Measurements from ENCODE around the gene KBTBD8.
A peak's percentile ranks its signal among the peaks of the same experiment; 100 is the strongest.

The KBTBD8 gene

DNA sequence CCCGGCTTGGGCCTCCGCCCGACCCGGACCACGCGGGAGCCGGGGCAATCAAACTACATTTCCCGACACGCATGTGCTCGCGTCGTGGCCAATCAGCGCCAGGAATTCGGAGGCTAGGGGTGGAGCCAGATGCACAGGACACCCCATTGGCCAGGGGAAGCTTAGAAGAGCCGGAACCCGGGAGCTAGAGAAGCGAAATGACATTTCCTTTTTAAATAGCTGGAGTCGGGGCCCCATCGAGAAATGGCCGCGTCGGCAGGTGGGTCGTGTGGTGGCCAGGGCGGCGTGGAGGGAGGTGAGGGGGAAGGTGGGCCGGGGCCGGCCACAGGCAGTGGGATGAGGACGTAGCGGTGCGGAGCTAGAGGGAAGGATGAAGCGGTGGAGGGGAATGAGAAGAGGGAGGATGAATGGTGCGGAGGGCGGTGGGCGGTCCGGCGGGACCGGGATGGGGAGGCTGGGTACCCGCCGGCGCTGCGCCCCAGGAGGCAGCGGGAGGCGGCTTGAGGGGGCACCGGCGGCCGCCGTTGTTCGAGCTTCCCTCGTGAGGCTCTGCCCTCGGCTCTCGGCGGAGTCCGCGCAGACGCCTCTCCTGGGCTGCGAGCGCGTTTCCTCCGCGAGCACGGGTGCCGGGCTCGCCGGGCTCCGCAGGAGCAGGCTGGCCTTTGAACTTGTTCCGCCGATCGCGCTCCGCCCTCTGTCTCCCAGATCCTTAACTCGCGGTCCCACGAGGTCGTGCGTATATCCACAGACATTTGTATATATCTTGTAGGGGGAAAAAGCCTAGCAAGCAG, at the start of gene KBTBD8:
Gene KBTBD8, plus strand, starts transcription at position 195 of the 791 bp plus-strand sequence. Its CDS starts 49 bp downstream, at position 244.
- peak; percentile 99 for DNase-seq

DNA sequence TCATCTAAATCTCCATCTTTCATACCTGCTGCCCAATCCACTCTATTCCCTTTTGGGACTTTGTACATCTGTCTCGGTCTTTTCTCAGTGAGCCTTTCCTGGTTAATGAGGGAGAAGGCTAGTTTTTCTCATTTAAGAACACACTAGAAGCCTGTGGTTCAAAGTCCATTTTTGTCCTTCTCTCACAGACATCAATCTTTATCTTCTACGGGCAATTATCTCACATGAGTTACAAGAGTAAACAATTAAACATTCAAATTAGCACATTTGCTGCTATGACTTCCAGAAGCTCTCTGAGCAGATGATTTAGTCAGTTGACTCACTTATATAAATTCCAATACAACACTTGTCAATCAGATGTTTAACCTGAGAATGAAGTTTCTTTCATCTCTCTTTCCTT, 49.3 kb upstream of the KBTBD8 start:
- no peak for DNase-seq

DNA sequence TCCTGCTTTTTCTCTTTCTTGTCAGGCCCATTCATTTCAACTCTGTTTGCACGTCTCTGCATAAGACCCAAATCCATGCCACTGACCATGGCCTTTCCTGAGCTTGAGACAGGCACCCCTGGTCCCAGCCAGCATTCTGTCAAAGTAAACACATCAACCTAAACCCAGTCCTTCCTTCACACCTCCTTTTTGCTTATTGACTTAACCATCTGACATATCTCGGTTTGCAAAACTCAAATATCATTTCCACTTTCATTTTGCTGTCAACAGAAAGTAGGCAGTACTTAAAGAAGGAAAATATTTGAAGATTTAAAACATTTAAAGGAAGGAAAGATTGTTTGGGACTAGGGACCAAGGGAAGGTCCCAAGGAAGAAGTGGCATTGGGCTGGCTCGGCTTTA, 48.2 kb upstream of the KBTBD8 start:
- DNase-seq: no peak

DNA sequence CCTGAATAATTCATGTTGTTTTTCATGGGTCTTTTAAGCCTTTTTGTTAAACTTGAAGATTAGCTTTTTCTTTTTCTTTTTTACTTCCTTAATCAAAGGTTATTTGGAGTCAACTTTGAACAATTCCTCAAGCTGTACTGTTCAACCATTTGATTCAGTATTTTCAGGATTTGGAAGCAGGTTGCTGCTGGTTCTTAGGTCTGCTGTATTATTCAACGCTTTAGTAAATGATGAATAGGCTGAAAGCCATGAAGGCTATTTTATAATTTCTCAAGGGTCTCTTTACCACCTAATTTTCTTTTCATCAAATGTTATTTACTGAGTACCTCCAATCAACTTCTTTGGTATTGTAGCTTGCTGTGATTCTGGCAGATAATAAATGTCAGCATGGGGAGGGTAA, 45.8 kb upstream of the KBTBD8 start:
- DNase-seq: no peak

GRCh38 chr3:66953934-66954445, 44.1 kb upstream of the KBTBD8 start:
- no peak for DNase-seq

GRCh38 chr3:66956742-66957141, 41.4 kb upstream of the KBTBD8 start:
- DNase-seq: no peak

GRCh38 chr3:66957367-66957766, 40.7 kb upstream of the KBTBD8 start:
- no peak for DNase-seq

GRCh38 chr3:66958067-66958466, 40.0 kb upstream of the KBTBD8 start:
- no peak for DNase-seq

GRCh38 chr3:66962664-66963063, 35.4 kb upstream of the KBTBD8 start:
- DNase-seq: no peak

- DNase-seq: no peak
These were observed 26.9 kb upstream of the KBTBD8 start for GRCh38 chr3:66971245-66971644.

DNA sequence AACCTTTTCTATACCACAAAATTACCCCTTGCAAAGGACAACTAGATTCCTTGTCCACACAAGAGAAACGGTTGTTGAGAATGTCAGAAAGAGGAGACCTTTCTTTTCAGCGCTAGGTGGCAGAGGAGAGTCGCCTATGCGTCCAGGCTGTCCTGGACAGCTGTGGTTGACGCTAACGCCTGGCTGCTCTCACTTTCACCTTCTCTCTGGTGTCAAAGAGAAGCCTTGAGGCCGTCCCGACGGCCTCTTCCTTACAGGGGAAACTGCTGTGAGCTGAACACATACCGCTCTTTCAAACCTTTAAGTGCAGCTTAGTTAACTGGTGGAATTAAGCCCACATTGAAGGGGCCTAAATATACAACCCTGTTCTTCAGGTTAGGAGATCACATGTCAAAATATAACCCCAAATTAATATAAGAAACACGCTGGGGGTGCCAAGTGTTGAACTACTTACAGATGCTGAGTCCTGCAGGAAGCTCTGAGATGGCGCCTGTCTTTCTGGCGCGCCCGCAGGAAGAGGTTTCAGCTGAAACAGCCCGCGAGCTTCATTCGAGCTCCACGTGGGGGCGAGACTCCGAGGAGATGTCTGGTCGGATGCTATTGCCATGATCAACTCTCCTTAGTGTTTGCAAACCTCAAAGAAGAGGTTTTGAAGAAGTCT, 26.1 kb upstream of the KBTBD8 start:
- DNase-seq: peak; percentile 69

- DNase-seq: no peak
These were observed 17.3 kb upstream of the KBTBD8 start for GRCh38 chr3:66980791-66981190.

DNA sequence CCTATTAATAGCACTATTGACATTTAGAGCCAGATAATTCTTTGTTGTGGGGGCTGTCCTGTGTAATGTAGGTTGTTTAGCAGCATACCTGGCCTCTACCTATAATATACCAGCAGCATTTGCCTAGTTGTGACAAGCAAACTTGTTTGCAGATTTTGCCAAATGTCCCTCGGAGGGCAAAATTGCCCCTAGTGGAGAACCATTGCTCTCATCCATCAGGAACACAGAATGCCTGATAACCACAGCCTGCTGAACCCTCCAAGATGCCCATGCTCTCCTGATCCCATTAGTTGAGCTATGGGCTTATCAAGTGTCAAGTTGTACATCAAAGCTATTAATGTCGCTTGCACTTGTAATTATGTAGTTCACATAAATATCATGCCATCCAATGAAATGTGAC, 15.0 kb upstream of the KBTBD8 start:
- no peak for DNase-seq

DNA sequence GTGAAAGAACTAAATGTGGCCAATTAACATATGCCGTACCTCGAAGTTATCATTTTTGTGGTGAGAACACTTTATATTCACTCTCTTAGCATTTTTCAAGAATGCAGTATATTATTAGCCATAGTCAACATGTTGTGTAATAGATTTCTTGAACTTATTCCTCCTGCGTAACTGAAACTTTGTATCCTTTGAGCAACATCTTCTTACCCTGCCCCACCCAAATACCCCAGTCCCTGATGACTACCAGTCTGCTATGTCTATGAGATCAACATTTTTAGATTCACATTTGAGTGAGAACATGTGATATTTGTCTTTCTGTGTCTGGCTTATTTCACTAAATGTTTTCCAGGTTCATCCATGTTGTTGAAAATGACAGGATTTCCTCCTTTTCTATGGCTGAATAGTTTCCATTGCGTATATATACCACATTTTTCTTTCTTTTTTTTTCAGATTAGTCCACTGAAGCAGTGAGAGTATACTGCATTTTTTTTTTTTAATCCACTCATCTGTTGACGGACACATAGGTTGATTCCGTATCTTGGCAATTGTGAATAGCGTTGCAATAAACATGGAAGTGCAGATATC, 12.7 kb upstream of the KBTBD8 start:
- no peak for DNase-seq

- no peak for DNase-seq
These were observed 11.7 kb upstream of the KBTBD8 start for GRCh38 chr3:66986406-66986805.

- no peak for DNase-seq
These were observed 8.9 kb upstream of the KBTBD8 start for GRCh38 chr3:66989241-66989640.

- no peak for DNase-seq
These were observed 8.0 kb upstream of the KBTBD8 start for GRCh38 chr3:66989860-66990696.

DNA sequence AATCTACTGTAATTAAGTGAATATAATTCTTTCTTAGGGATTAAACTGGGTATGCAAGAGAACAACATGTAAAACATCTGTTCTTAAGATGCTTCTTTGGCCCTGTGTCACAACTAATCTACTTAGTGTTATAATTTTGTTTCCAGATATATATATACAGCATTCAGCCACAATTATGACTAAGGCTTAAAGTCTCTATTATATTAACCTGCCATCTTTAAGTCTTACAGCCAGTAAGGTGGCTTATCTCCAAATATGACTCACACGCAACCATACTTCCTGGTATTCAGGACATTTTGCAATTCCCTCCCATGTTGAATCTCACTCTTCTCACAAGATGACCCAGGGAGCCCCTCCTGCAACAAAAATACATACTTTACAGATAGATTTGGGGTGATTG, 6.6 kb upstream of the KBTBD8 start:
- DNase-seq: no peak

- DNase-seq: no peak
These were observed 5.0 kb upstream of the KBTBD8 start for GRCh38 chr3:66993082-66993481.

DNA sequence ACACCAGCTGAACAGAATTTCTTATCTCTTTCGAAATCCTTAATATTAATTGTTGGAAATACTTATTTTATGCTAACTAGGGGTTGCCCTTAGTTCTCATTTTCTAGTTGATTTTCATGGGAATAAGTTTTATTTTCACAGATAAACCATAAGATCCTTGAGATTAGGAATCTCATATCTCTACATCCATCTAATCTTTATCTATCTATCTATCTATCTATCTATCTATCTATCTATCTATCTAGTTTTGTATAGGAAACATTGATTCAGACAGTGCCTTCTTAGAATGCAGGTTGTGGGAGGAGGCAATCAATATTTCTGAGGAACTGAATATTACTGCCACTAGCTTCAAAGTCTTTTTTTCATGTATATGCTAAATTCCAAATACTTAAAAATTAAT, 3.5 kb upstream of the KBTBD8 start:
- DNase-seq: no peak

DNA sequence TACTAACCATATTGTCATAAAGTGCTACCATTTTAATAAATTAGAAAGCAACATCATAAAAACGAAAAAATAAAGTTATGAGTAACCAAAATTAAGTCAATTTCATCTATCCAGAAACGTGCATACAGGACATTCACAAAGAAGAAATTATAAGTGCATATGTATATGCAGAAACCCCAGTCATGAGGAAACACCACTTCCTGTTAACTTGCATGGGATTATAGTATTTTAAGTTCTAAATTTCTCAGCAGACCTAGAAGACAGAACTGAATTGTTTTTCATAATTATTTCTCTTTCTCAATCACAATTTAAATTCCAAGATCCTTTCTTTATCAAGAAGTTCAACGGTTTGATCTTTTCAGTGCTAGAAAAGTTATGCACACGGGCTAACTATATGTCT, 1.4 kb upstream of the KBTBD8 start:
- DNase-seq: no peak

DNA sequence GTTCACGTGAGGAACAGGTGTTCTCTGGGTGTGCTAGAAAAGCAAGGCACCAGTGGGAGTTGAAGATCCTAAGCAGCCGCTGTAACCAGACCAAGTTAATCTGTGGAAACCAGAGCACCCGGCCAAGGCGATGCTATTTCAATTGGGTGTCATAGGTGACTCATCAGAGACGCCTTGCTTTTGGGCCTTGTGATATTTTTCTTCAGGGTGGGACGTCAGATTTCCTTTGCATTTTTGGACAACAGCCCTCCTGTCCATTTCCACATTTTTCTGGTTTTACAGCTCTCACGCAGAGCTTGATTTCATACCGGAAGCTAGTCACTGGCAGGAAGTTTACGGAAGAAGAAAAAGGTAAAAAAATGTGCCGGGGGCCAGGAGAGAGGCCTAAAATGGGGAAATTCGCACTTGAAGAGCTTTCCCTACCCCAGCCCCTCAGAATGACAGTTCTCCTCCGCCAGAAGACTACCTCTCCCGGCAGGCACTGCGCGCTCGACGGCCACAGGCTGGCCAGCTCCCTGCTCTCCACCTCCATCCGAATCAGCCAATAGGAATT, 471 bp upstream of the KBTBD8 start:
- no peak for DNase-seq

- DNase-seq: no peak
These were observed 763 bp downstream of the KBTBD8 start for GRCh38 chr3:66998904-66999235.

Measured in CD4-positive, alpha-beta T cell treated with Interleukin-12 subunit alpha and Interleukin-12 subunit beta, for 1 hour (primary cell).